IMR-90 (cell line): Measurements from ENCODE around the gene TMEM129.
A peak's percentile ranks its signal among the peaks of the same experiment; 100 is the strongest.

ENCODE experiments used
- MAFK ChIP-seq: IDR thresholded peaks from 2 replicates; pipeline ENCODE4 v1.6.1; 2012; ENCODE audit warnings: low read depth, low read length, improper control_type of control experiment
- POLR2A ChIP-seq: IDR thresholded peaks from 2 replicates; pipeline ENCODE4 v1.6.1; 2012; ENCODE audit warnings: mild to moderate bottlenecking, low read depth, low read length
- USF2 ChIP-seq: fragments of 150-350 bp; IDR thresholded peaks from 2 replicates; pipeline ENCODE4 v1.6.1; 2017; ENCODE audit warnings: mild to moderate bottlenecking, antibody characterized with exemption, low read length, low read depth

DNA sequence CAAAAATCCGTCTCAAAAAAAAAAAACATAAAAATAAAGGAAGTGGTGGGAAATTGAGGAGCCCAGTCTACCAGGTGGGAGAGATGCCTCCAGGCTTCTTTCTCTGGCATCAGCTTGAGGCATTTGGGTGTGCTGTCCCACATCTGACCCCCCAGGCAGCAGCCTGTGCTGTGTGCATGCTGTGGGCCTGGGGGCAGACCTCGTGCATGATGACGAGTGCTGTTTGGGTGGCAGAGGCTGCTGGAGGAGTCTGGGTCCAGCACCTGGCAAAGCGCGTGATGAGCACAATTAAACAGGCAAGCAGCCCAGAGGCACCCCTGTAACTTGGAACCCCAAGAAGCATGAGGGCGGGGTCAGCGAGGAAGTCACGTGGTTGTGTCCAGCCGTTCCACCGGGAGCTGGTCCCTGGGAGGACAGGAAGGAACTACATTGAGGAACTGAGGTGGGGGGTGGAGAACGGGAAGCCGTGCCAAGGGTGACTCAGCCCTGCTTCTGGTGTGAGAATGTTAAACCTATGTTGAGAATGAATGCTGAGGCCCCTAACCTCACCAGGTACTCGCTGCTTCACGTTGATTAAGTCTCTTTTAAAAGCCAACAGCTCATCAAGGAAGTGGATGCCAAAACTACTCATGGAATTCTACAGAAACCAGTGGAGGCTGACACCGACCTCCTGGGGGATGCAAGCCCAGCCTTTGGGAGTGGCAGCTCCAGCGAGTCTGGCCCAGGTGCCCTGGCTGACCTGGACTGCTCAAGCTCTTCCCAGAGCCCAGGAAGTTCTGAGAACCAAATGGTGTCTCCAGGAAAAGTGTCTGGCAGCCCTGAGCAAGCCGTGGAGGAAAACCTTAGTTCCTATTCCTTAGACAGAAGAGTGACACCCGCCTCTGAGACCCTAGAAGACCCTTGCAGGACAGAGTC is 6.3 kb upstream of the TMEM129 start:
- TF ChIP-seq POLR2A (no peak), MAFK (no peak), USF2 (peak; percentile 44)
